COLO829 (cell line): Measurements from ENCODE around the gene MT3.
A peak's percentile ranks its signal among the peaks of the same experiment; 100 is the strongest.

Experiments used
- DNase-seq: peaks from one replicate; pipeline ENCODE4 v3.0.0; 2012; ENCODE audit warnings: low spot score

The MT3 gene

GRCh38 chr16:56589141-56590039 lies at the start of gene MT3:
Gene MT3 (plus strand): TSS chr16:56589528. CDS start chr16:56589591, 63 bp downstream.
- no peak for DNase-seq

GRCh38 chr16:56539656-56540055 lies 49.7 kb upstream of the MT3 start:
- DNase-seq = no peak

- no peak for DNase-seq
Measured at GRCh38 chr16:56542039-56542438, 47.3 kb upstream of the MT3 start.

DNA sequence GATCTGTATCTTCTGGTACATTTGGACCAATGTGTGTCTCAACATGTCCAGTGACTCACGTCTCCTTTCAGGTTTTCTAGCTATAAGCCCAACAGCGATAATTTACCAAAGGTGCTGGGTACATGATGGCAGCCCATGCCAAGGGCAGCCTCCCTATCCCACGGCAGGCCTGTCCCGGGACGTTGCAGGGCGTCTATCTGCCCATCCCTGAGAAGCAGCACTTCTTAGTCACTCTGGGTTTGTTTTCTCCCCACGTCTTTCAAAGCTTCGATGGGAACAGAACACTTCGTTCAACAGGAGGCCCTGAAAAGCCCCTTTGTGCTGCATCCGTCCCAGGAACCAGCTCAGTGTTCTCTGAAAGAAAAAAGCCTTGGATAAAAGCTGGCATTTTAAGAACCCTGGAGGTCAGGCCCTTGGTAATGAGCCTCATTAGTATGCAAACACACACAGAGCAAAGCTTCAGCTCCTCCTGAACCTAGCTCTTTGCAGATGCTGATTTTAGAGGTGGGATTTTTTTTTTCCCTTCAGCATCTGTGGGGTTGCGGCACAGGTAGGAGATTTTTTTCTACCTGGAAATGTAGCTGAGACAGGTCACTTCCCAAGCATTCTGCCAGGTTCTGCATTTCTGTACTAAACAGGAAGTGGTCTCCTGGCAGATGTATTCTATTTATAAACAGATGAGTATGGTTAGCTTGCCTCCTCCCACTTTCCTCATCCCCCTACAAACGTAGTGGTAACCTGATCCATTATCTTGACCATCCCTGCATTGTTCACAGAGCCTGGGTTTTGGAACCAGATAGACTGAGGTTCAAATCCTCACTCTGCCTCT lies 42.0 kb upstream of the MT3 start:
- DNase-seq = peak; percentile 66

DNA sequence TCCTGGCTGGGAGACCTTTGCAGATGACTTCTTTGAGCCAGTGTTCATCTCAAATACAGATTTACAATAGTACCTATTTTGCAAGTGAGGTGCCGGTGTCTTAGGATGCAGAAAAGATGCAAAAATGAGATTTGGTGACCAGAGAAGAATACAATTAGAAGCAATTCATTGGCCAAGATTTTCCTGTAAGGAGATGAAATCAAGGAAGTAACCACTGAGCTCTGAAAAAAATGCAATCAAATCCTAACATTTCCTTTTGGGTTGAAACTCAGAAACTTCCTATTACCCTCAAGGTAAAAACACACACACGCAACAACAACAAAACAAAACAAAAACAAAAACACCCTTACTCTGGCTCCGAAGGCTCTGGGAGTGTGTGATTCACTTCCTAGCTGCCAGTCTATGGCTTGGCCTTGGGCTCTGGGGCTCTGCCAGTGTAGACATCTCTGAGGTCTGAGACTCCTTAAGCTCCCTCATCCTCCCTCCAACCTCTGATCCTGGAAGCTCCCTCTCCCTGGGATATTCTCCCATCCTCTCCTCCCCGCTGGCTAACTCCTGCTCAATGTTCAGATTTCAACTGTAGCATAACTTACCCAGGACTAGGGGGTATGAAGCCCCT lies 41.3 kb upstream of the MT3 start:
- DNase-seq = no peak

DNA sequence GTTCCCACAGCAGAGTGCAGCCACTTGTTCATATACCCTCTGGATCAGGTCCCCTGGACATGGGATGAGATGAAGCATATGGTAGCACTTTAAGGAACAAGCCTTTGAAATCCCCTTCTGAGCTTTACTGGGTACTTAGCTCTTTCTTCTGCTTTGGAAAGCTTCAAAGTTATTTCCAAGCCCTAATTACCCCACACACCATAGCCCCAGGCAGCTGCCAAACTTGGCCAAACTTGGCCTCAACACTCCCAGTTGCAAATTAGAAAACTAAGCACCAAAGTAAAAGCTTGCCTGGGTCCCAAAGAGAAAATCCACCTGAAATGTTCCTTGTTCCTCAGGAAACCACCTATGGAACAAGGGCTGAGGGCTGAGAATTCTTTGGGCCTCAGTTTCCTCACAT lies 40.2 kb upstream of the MT3 start:
- no peak for DNase-seq

DNA sequence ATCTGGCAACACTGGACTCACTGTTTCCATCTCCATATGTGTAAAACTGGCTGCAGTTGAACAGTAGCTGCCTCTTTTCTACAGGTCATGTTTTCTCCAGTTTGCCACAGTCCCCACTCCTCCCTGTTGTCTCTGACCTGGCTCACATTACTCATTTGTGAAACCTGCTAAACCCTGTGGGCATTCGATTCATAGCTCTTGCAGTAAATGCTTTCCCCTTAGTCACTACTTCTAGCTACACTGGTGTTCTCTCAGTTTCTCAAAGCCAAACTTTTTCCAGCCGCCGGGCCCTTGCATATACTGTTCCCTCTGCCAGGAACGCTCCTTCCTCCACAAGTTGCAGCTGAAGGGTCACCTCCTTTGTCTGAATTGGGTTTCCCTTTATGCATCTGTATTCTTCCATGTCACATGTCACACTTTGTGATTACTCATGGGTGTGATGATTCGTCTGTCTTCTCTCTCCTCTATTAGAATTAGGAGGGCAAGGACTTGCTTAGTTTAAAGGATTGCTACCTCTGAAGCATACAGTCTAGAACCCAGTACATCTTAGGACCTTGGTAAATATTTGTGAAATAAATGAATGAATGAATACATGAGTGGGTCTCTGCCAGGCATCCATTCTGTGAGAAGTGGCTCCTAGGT lies 39.5 kb upstream of the MT3 start:
- DNase-seq = no peak

GRCh38 chr16:56551796-56552738 lies 37.3 kb upstream of the MT3 start:
- DNase-seq = no peak

GRCh38 chr16:56554441-56554840 lies 34.9 kb upstream of the MT3 start:
- no peak for DNase-seq

DNA sequence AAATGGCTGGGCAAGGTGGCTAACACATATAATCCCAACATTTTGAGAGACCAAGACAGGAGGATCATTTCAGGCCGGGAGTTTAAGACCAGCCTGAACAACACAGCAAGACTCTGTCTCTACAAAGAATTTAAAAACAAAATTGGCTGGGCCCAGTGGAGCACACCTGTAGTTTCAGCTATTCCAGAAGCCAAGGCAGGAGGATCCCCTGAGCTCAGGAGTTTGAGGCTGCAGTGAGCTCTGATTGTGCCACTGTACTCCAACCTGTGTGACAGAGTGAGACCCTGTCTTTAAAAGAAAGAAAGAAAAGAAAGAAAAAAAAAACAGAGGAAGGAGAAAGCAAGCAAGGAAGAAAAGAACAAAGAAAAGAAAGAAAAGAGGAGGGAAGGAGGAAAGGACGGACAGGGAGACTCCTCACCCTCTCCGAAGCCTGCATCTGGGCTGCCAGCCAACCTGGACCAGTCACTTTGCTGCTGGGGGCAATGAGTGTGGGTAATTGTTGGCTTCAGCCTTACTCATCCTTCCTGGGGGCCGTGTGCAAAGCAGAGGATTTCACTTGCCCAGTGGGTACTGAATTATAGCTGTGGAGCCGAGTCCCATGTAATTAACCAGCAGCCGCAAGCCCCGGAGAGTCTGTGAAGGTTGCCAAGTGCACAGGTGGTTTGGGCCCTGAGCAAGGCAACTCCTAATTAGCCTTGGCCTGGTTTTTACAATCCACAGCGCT lies 31.1 kb upstream of the MT3 start:
- peak; percentile 55 for DNase-seq

DNA sequence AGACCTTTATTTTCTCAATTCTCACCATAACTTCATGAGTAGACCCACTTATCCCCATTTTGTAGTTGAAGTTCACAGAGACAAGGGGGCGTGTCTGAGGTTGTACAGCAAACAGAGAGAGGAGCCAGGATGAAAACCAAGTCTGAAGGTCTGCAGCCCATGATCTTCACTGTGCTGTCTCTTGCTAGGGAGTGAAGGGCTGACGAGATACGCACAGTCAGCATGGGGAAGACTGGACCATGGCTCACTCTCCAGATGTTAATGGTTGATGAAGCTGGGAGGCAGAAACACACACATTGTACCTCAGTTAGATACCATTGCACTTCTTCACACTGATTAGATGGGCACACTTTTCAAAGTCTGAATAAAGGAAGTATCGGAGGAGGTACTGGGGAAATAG lies 30.2 kb upstream of the MT3 start:
- no peak for DNase-seq

DNA sequence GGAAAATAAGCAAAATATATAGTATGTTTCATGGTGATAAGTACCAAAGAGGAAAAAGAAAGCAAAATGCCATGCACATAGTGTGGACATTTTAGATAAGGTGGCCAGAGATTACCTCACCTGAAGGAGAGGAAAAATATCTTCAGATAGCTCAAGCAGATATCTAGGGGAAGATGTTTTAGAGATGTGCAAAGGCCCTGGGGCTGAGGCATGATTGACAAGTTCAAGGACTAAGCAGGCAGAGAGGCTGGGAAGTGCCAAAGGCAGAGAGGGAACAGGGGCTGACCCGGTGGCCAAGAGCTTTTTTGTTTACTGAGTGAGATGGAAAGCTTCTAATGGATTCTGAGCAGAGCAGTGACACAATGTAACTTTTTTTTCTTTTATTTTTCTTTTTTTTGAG lies 28.9 kb upstream of the MT3 start:
- DNase-seq = no peak

GRCh38 chr16:56561126-56561525 lies 28.2 kb upstream of the MT3 start:
- DNase-seq = no peak

- no peak for DNase-seq
Measured at GRCh38 chr16:56564793-56565477, 24.4 kb upstream of the MT3 start, which contains the start of gene MT4. Gene MT4 (plus strand): TSS chr16:56565073. CDS start chr16:56565129, 56 bp downstream.

GRCh38 chr16:56569971-56570370 lies 19.4 kb upstream of the MT3 start:
- DNase-seq = no peak

DNA sequence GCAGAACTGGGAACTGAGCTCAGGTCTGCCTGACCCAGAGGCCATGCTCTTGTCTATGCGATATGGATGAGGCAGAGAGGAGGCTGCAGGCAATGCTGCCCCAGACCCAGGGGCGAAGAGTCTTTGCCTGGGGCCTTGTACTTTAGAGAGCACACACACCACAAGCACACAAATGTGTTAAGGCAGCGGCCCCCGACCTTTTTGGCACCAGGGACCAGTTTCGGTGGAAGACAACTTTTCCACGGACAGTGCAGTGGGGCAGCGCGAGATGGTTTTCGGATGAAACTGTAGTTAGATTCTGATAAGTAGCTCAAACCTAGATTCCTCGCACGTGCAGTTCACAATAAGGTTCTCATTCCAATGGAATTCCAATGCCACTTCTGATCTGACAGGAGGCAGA lies 17.8 kb upstream of the MT3 start:
- DNase-seq = no peak

- DNase-seq = no peak
Measured at GRCh38 chr16:56574625-56575024, 14.7 kb upstream of the MT3 start.

- DNase-seq = peak; percentile 53
Measured at GRCh38 chr16:56576585-56577299, 12.6 kb upstream of the MT3 start.

GRCh38 chr16:56577300-56577625 lies 12.1 kb upstream of the MT3 start:
- no peak for DNase-seq
